GM13976 (cell line): Measurements from ENCODE around the gene VSTM2B.

Experiments
- DNase-seq: peaks from one replicate; pipeline ENCODE4 v3.0.0; 2012; ENCODE audit warnings: low spot score
- CTCF ChIP-seq: IDR thresholded peaks from 2 replicates; pipeline ENCODE4 v1.5.1; 2012; ENCODE audit warnings: borderline replicate concordance, mild to moderate bottlenecking; ENCODE audit not compliant: insufficient read depth; ENCODE audit errors: extremely low read depth, missing control alignments, control extremely low read depth
- in situ Hi-C: fragments of 300-500 bp; cut with MboI; formaldehyde crosslinking; loops from one replicate; pipeline ENCODE4 v1.12.0; 2022; ENCODE audit warnings: low sequenced_read_pairs, mixed read lengths, inconsistent platforms; ENCODE audit not compliant: unreplicated experiment

VSTM2B gene

DNA sequence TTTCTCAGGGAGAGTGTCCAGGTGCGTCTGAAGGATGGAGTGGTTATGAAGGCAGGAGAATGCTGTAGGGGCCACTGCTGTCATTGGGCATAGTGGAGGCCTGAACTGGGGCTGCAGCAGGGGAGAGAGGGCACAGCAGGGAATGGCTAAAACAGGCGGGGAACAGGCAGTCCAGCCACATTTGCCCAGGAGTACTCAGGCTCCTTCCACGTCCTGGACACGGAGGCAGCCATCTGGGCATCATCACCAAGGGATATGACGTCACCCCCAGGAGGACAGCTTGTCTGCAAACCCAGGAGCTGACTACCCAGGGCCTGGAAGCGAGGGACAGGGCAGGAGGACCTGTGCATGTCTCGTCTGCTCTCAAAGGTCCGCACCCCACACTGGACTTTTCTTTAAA is 22.2 kb downstream of the VSTM2B start:
- no peak for DNase-seq
- in situ Hi-C loops: no loop called here
- TF ChIP-seq CTCF: no peak

- in situ Hi-C loops: no loop called here
- no peak for DNase-seq
- no peak for TF ChIP-seq CTCF
These were observed 22.8 kb downstream of the VSTM2B start for GRCh38 chr19:29548483-29549085.

DNA sequence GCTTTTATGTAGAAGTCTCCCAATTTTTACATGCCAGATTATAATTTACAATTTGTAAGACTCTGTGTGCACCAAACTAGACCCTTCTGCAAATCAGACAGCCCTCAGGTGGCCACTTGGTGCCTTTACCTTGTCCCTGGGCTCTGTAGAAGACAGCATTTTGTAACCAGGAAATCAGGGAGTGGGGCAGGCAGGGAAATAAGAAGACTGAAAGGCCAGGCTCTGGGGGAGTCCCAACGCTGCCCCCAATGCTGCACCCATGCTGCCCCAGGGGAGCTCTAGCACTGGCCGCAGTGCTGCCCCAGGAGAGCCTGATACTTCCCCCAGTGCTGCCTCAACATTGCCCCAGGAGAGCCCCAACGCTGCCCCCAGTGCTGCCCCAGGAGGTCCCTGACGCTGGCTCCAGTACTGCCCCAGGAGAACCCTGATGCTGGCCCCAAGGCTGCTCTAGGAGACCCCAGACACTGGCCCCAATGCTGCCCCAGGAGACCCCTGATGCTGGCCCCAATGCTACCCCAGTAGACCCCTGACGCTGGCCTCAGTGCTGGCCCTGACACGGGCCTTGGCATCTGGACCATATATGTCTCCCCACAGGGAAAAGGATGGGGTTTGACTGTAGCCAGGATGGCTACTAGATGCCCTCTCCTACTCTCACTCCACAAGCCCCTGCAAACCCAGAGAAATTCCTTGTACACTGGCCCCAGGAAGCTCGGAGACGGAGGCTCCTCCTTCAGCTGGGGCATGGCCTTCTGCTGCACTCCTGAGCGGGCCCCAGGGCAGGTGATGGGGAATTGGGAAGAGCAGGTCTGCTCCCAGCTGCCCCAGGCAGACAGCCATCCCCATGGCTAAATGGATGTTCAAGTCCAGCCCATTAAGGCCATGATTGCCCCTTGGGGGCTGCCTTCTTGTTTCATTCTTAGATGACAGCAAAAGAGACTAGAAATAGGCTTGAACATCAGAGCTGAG is 23.6 kb downstream of the VSTM2B start:
- DNase-seq: no peak
- no peak for TF ChIP-seq CTCF
- in situ Hi-C loops: no loop called here

- no peak for TF ChIP-seq CTCF
- in situ Hi-C loops: no loop called here
These were observed 25.1 kb downstream of the VSTM2B start for GRCh38 chr19:29550896-29551295.

DNA sequence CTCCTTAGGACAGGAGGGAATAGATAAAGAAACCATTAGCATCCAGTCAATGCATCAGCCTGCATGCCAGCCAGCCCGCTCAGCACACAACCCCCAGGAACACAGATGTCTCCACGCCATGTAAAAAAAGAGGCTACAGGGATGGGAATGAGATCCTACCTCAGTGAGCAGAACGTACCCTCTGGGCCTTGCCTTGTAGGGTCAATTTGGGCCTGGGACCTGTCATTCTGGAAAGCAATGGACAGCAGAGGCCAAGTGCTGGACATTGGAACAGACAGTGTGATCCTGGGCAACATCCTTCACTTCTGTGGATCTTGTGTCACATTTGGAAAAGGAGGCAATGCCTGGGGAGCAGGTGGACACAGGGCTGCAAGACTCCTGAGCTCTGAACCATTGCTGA is 26.0 kb downstream of the VSTM2B start:
- in situ Hi-C loops: no loop called here
- no peak for TF ChIP-seq CTCF
- no peak for DNase-seq

More at GRCh38 chr19:29550896-29551295, 25.1 kb downstream of the VSTM2B start:
- DNase-seq: no peak

DNA sequence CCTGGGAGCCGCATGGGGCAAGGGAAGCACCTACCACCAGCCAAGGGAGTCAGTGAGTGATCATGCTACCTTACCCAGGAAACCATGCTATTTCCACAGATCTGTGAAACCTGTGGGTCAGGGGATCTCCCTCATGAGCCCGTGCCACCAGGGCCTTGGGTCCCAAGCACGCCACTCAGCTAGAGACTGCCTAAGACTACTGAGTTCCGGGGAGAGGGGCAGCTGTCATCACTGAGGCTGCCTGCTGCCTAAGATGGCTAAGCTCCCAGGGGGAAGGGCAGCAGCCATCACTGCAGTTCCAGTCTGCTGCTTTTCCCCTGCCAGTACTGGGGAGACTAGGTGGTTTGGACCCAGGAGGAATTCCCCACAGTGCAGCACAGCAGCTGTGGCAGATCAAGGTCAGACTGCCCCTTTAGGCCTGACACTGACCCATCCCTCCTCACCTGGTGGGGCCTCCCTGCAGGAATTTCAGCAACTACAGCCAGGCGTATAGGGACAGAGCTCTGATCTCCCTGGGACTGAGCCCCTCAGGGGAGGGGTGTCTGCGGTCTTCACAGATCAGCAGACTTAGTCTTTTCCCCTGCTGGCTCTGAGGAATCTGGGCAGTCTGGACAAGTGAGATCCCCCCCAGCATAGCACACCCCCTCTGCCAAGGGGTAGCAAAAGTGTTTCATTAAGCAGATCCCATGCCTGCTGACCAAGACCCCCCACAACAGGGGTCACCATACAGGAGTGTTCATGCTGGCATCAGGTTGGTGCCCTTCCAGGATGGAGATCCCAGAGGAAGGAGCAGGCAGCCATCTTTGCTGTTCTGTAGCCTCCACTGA is 26.9 kb downstream of the VSTM2B start:
- DNase-seq: no peak
- in situ Hi-C loops: no loop called here
- no peak for TF ChIP-seq CTCF
